ENCODE data around the gene WWTR1.

WWTR1 gene

DNA sequence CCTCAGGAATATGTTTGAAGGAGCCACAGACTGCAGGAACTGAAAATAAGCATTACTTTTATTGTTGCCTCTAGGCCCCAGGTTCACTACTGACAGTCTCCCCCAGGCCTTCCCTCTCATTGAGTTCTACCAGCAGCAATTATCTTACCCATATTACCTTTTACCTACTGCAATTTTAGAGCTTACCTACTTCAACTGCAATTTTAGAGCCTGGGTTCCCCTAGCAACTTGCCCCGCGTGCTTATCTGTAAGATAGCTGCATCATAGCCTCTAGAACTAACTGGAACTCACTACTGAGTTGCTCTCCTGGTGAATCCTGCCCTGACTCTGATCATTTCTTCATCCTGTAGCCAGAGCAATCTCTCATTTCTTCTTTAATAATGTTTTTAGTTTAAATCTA is 29.2 kb upstream of the WWTR1 start:
- FAIRE-seq (no peak), DNase-seq (ENCODE audit: insufficient read length, low spot score) (no peak)
- TF ChIP-seq POU2F2 (IDR thresholded peaks at IDR 0.05; ENCODE audit: low read depth, low read length) (no peak), POLR2A (IDR thresholded peaks at IDR 0.05; ENCODE audit: low read depth, low read length) (no peak), TAF1 (IDR thresholded peaks at IDR 0.05; ENCODE audit: low read depth, low read length) (no peak), POLR2AphosphoS5 (IDR thresholded peaks at IDR 0.05; ENCODE audit: low read depth, low read length) (no peak), SPI1 (IDR thresholded peaks at IDR 0.05; ENCODE audit: low read depth, low read length) (no peak), PAX5 (IDR thresholded peaks at IDR 0.05; ENCODE audit: insufficient read depth, low read length, severe bottlenecking) (no peak)

DNA sequence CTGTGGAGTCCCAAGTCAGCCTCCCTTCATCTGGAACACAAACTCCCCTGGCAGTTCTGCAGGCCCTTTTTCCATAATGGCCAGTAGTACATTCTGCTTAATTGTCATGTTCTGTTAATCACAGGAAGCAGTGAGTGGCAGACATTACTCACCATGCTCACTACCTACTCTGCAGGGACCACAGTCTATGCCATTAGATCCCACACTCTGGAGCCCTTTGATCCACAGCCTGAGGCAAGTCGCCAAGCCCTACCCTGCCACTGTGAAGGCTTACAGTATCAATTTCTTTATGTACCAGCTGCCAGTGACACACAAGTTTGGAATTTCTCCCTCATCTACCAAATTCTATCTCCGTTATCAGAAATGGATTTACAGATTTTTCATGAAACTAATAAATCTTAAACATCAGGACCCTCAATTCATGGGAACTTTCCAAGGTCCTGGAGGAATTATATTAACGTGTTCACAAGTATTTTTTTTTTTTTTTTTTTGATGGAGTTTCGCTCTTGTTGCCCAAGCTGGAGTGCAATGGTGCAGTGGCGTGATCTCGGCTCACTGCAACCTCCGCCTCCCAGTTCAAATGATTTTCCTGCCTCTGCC is 20.6 kb upstream of the WWTR1 start:
- FAIRE-seq: no peak
- DNase-seq (ENCODE audit: insufficient read length, low spot score): no peak
- TF ChIP-seq POLR2A (IDR thresholded peaks at IDR 0.05; ENCODE audit: low read depth, low read length) (no peak), TAF1 (IDR thresholded peaks at IDR 0.05; ENCODE audit: low read depth, low read length) (no peak), POU2F2 (IDR thresholded peaks at IDR 0.05; ENCODE audit: low read depth, low read length) (no peak), POLR2AphosphoS5 (IDR thresholded peaks at IDR 0.05; ENCODE audit: low read depth, low read length) (no peak), PAX5 (IDR thresholded peaks at IDR 0.05; ENCODE audit: insufficient read depth, low read length, severe bottlenecking) (no peak), SPI1 (IDR thresholded peaks at IDR 0.05; ENCODE audit: low read depth, low read length) (no peak)

DNA sequence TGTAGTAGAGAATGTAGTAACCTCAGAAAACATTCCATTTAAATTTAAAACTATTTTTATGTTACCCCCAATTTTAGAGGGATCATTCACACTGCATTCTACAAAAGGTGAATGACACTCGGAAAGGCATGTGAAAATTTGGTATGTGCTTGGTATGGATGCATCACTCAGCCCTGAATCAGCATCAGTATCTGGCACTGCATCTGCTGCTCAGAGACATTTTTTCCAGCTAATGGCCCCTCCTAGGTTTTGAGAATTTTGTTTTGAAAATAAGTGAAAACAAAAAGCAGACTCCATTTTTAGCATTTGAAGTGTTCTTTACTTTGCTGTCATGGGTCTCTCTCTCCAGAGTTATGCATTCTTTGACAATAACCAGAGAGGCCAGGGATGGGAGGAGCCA is 15.6 kb upstream of the WWTR1 start:
- no peak for FAIRE-seq
- DNase-seq (ENCODE audit: insufficient read length, low spot score): no peak
- TF ChIP-seq POLR2AphosphoS5 (IDR thresholded peaks at IDR 0.05; ENCODE audit: low read depth, low read length) (no peak), POU2F2 (IDR thresholded peaks at IDR 0.05; ENCODE audit: low read depth, low read length) (no peak), POLR2A (IDR thresholded peaks at IDR 0.05; ENCODE audit: low read depth, low read length) (no peak), SPI1 (IDR thresholded peaks at IDR 0.05; ENCODE audit: low read depth, low read length) (no peak), TAF1 (IDR thresholded peaks at IDR 0.05; ENCODE audit: low read depth, low read length) (no peak), PAX5 (IDR thresholded peaks at IDR 0.05; ENCODE audit: insufficient read depth, low read length, severe bottlenecking) (no peak)

DNA sequence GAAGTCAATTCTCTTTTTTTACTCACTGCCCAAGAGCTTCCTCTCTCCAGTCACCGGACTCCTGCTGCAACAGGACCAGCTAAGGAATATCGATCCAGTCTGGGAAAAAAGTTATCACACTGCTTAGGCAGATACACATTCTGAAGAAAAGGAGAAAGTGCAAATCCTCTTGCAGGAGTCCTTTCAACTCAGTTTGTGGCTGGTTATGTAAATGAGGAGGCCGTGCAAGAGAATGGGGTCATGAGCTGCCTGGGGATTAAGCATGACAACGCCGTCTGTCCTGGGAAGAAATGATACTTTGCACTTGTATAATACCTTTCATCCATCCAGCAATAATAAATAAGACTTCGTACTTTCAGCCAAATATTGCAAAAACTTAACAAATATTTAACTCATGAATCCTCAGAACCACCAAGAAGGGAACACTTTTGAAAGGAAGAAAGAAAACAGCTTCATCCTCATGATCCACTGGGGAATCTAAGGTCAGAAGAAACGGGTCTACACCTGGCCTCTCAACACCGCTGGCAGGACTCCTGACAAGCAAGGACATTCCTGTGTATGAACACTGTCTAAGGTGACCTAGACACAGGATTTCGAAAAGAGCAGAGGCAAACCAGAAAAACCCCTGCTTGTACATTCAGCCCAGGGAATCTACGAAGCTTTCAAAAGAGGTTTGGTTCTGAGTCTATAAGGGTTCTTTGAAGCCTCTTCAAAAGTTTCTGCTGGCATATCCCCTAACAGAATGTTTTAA is 13.1 kb upstream of the WWTR1 start:
- no peak for FAIRE-seq
- TF ChIP-seq PAX5 (IDR thresholded peaks at IDR 0.05; ENCODE audit: insufficient read depth, low read length, severe bottlenecking): no peak
- TF ChIP-seq SPI1 (IDR thresholded peaks at IDR 0.05; ENCODE audit: low read depth, low read length): no peak
- TF ChIP-seq TAF1 (IDR thresholded peaks at IDR 0.05; ENCODE audit: low read depth, low read length): no peak
- no peak for TF ChIP-seq POLR2A (IDR thresholded peaks at IDR 0.05; ENCODE audit: low read depth, low read length)
- no peak for TF ChIP-seq POLR2AphosphoS5 (IDR thresholded peaks at IDR 0.05; ENCODE audit: low read depth, low read length)
- TF ChIP-seq POU2F2 (IDR thresholded peaks at IDR 0.05; ENCODE audit: low read depth, low read length): no peak
- DNase-seq (ENCODE audit: insufficient read length, low spot score): no peak

DNA sequence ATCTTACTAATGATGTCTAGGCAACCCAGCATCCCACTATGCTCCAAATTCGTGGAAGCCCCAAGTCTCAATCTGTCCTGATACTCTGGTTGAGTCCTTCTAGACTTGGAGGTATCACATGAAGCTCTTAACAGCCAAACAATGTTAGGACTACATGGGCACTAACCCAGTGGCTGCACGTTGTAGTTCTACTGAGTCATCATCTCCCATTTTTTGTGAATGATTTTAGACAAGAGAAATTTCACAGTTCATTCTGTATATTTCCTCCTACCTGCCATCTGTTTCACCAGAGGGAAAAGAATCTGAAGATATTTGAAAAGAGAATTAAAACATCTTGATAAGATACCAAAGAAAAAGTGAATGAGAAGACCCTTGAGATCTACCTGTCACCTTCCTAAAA is 9.8 kb upstream of the WWTR1 start:
- no peak for FAIRE-seq
- no peak for TF ChIP-seq SPI1 (IDR thresholded peaks at IDR 0.05; ENCODE audit: low read depth, low read length)
- no peak for TF ChIP-seq PAX5 (IDR thresholded peaks at IDR 0.05; ENCODE audit: insufficient read depth, low read length, severe bottlenecking)
- TF ChIP-seq TAF1 (IDR thresholded peaks at IDR 0.05; ENCODE audit: low read depth, low read length): no peak
- no peak for TF ChIP-seq POU2F2 (IDR thresholded peaks at IDR 0.05; ENCODE audit: low read depth, low read length)
- no peak for TF ChIP-seq POLR2A (IDR thresholded peaks at IDR 0.05; ENCODE audit: low read depth, low read length)
- no peak for TF ChIP-seq POLR2AphosphoS5 (IDR thresholded peaks at IDR 0.05; ENCODE audit: low read depth, low read length)
- no peak for DNase-seq (ENCODE audit: insufficient read length, low spot score)

DNA sequence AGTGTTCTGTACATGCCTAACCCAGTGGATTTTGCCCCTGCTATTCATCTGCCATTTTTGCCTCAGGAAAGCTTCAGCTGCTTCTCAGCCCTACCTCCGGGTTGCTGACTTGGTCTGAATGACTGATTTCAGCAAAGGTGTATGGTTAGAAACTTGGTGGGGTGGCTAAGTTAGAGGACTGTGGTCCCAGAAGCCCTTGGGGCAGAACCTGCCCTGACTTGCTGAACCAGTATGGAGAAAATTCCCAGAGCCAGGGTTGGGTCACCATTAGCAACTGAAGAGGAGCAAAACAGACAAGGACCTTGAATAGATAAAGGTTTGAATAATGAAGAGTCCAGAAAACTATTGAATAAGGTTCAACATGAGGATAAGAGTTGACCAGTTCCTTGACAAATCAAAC is 6.1 kb upstream of the WWTR1 start:
- no peak for TF ChIP-seq TAF1 (IDR thresholded peaks at IDR 0.05; ENCODE audit: low read depth, low read length)
- TF ChIP-seq POLR2A (IDR thresholded peaks at IDR 0.05; ENCODE audit: low read depth, low read length): no peak
- no peak for TF ChIP-seq SPI1 (IDR thresholded peaks at IDR 0.05; ENCODE audit: low read depth, low read length)
- TF ChIP-seq PAX5 (IDR thresholded peaks at IDR 0.05; ENCODE audit: insufficient read depth, low read length, severe bottlenecking): no peak
- no peak for TF ChIP-seq POLR2AphosphoS5 (IDR thresholded peaks at IDR 0.05; ENCODE audit: low read depth, low read length)
- TF ChIP-seq POU2F2 (IDR thresholded peaks at IDR 0.05; ENCODE audit: low read depth, low read length): no peak
- DNase-seq (ENCODE audit: insufficient read length, low spot score) (no peak), FAIRE-seq (no peak)

DNA sequence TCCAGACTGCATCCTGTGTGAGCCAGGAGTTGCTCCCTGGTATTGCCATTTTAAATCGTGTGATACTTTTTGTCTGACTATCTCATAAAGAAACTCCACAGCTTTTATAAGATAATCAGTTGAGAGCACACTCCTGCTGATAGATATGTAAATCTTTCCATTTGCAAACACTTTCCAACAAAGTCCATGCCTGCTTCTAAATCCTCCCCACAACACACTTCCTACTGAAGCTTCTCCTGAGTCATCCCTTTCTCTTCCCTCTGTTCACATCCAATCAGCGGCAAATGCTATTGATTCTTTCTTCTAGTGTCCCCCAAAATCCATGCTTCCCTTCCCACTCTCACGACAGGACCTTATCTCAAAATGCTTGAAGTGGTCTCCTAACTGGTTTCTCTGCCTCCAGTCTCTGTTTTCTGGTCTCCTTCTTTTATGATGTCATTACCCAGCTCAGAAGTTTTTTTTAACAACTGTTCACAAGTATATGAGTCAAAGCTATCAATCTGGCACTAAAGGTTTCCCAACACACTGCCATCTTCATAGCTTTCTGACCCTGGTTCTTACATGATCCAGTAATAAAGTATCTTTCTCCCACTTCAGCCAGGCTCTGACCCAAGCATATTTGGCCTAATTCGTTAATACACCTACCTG is 4.5 kb upstream of the WWTR1 start:
- FAIRE-seq: no peak
- DNase-seq (ENCODE audit: insufficient read length, low spot score): no peak
- TF ChIP-seq TAF1 (IDR thresholded peaks at IDR 0.05; ENCODE audit: low read depth, low read length) (no peak), SPI1 (IDR thresholded peaks at IDR 0.05; ENCODE audit: low read depth, low read length) (no peak), POLR2AphosphoS5 (IDR thresholded peaks at IDR 0.05; ENCODE audit: low read depth, low read length) (no peak), POLR2A (IDR thresholded peaks at IDR 0.05; ENCODE audit: low read depth, low read length) (no peak), POU2F2 (IDR thresholded peaks at IDR 0.05; ENCODE audit: low read depth, low read length) (no peak), PAX5 (IDR thresholded peaks at IDR 0.05; ENCODE audit: insufficient read depth, low read length, severe bottlenecking) (no peak)

DNA sequence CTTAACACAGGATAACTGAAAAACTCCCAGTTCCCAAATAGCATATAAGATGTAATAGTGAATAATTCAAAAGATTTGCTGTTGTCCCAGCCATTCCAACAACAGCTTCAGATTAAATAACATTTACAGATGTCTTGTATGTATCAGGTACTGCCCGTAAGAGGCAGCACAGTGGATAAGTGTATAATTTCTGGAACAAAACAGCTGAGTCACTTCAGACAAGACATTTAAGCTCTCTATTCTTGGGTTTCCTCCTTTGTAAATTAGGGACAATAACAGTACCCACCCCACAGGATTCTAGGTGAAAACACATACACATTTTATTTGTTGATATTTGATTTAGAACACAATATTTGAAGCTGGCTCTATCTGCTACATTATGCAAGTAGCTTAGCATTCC is 2.6 kb upstream of the WWTR1 start:
- TF ChIP-seq POLR2A (IDR thresholded peaks at IDR 0.05; ENCODE audit: low read depth, low read length) (no peak), TAF1 (IDR thresholded peaks at IDR 0.05; ENCODE audit: low read depth, low read length) (no peak)
- DNase-seq (ENCODE audit: insufficient read length, low spot score) (no peak), FAIRE-seq (no peak)

DNA sequence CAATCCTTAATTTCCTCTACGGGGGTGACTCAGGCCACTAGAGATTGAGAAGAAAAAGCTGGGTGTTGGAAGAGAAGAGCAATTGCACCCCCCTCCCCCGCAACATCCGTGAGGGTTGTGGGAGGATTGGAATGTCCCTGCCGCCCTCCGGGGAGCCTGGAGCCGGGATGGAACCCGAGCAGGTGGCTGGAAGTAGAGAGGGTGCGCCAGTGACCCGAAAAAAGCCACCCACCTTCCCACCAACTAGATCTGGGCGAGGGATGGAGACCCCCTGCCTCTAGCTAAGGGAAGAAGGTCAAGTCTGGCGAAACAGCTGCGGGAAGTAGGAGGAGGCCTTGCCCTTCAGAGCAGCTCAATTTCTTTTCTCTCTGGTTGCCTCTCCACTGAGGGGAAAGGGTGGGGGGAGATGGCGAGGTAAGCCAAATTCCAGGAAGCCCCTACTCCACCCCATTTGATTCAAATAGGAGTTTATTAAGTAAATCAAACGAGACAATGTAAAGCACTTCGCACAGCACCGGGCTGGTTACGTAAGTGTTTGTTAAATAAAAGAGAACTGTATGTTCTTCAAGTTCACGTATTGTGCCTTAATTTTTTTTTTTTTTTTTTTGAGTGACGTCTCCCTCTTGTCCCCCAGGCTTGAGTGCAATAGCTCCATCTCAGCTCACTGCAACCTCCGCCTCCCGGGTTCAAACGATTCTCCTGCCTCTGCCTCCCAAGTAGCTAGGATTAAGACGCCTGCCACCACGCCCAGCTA is 1.1 kb upstream of the WWTR1 start:
- no peak for DNase-seq (ENCODE audit: insufficient read length, low spot score)
- no peak for FAIRE-seq
- TF ChIP-seq PAX5 (IDR thresholded peaks at IDR 0.05; ENCODE audit: insufficient read depth, low read length, severe bottlenecking): no peak
- TF ChIP-seq POLR2A (IDR thresholded peaks at IDR 0.05; ENCODE audit: low read depth, low read length): no peak
- TF ChIP-seq SPI1 (IDR thresholded peaks at IDR 0.05; ENCODE audit: low read depth, low read length): no peak

All from GM12891 (cell line).